ENCODE data around the gene TCEAL1. TPM values are rescaled to one million over a fixed set of nuclear protein-coding genes. Genes with fewer than 3 reads are reported as not detected.

The TCEAL1 gene
- polyA plus RNA-seq, 1 of the 3 experiments (the other 2 are of a cell fraction), result 22.1 TPM

GRCh38 chrX:103656617-103657016, 27.8 kb downstream of the TCEAL1 start:
- Histone ChIP-seq H3K27ac (ENCODE audit: low read depth in 2 of 2, low read length in 1 of 2) (peak overlapping the region in 1 of 2 experiments; percentile 86; a peak in 2 of 4 replicates), H3K4me3 (ENCODE audit: low read depth in 2 of 2, low read length in 1 of 2) (no peak overlapping the region), H3F3A (replicated peaks; ENCODE audit: insufficient read depth) (peaks cover 12% of the 10 kb centered on the region), H3K36me3 (replicated peaks in 1 of 2; ENCODE audit: control insufficient read depth in 1 of 2, insufficient read depth in 2 of 2, low read length in 1 of 2) (no peaks in the 10 kb centered on the region), H3K4me1 (ENCODE audit: control insufficient read depth in 1 of 2, insufficient read depth in 2 of 2, low read depth in 1 of 2, low read length in 1 of 2) (no peaks in the 10 kb centered on the region), H3K9ac (0 out of 2 replicates have a peak overlapping the region, but pooled peaks have one; percentile 29), H2AFZ (ENCODE audit: low read depth) (0 out of 2 replicates have a peak overlapping the region, but pooled peaks have one; percentile 0), H3K79me2 (ENCODE audit: insufficient read depth) (no peaks in the 10 kb centered on the region), H3K9me3 (no peaks in the 10 kb centered on the region), H3K9me2 (no peaks in the 10 kb centered on the region), H3K4me2 (no peak overlapping the region), H4K20me1 (ENCODE audit: insufficient read depth) (no peaks in the 10 kb centered on the region), H3K27me3 (ENCODE audit: insufficient read depth) (peaks cover 4% of the 10 kb centered on the region; the same call in 1 of the 2 replicates)
- WGBS (ENCODE audit: low lambda C conversion rate), result 0% methylated on average over 3 of the region's 3 CpGs
- no peak for DNase-seq
- POLR2A ChIA-PET, result no interaction called here
- CTCF ChIA-PET, result interaction anchor here (1.0 to 1.2 kb wide), 2 partner anchors 26 to 53 kb away, joined by 3 read pairs; no protein-coding TSS in a partner anchor
- TF ChIP-seq YY1 (IDR thresholded peaks at IDR 0.05; ENCODE audit: low read depth) (no peak), TAF1 (IDR thresholded peaks at IDR 0.05; ENCODE audit: borderline replicate concordance, low read depth, low read length) (no peak), MAX (IDR thresholded peaks at IDR 0.05; ENCODE audit: low read depth) (0 out of 2 replicates have a peak, but pooled peaks have one; percentile 29), EP300 (IDR thresholded peaks at IDR 0.05; ENCODE audit: borderline replicate concordance in 1 of 2, low read depth in 1 of 2, low read length in 1 of 2) (peak in 1 of 2 experiments; percentile 68; a peak in 1 of 4 replicates), MXI1 (IDR thresholded peaks at IDR 0.05; ENCODE audit: low read depth, low read length) (no peak), NFIC (IDR thresholded peaks at IDR 0.05; ENCODE audit: borderline replicate concordance) (peak; percentile 28; the same call in 1 of the 2 replicates), RXRA (IDR thresholded peaks at IDR 0.05; ENCODE audit: borderline replicate concordance, low read depth) (peak; percentile 77; the same call in 1 of the 2 replicates), USF2 (IDR thresholded peaks at IDR 0.05; ENCODE audit: borderline replicate concordance, low read depth, low read length) (no peak), MEF2A (IDR thresholded peaks at IDR 0.05; ENCODE audit: borderline replicate concordance, low read depth) (no peak), NRF1 (IDR thresholded peaks at IDR 0.05; ENCODE audit: low read depth, low read length) (no peak), ZBTB33 (IDR thresholded peaks at IDR 0.05; ENCODE audit: borderline replicate concordance, low read depth) (0 out of 2 replicates have a peak, but pooled peaks have one; percentile 60), POLR2AphosphoS5 (IDR thresholded peaks at IDR 0.05; ENCODE audit: low read depth, low read length) (peak; percentile 23; the same call in 1 of the 2 replicates), JUND (IDR thresholded peaks at IDR 0.05) (peak; percentile 89), GABPA (IDR thresholded peaks at IDR 0.05; ENCODE audit: low read depth) (no peak), TCF12 (IDR thresholded peaks at IDR 0.05) (peak; percentile 68), FOSL2 (IDR thresholded peaks at IDR 0.05; ENCODE audit: borderline replicate concordance, low read depth) (peak; percentile 95), TEAD4 (IDR thresholded peaks at IDR 0.05; ENCODE audit: borderline replicate concordance, insufficient read depth) (peak; percentile 65; the same call in 1 of the 2 replicates)
- TF ChIP-seq, protein P1, sequence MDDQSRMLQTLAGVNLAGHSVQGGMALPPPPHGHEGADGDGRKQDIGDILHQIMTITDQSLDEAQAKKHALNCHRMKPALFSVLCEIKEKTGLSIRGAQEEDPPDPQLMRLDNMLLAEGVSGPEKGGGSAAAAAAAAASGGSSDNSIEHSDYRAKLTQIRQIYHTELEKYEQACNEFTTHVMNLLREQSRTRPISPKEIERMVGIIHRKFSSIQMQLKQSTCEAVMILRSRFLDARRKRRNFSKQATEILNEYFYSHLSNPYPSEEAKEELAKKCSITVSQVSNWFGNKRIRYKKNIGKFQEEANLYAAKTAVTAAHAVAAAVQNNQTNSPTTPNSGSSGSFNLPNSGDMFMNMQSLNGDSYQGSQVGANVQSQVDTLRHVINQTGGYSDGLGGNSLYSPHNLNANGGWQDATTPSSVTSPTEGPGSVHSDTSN (IDR thresholded peaks at IDR 0.05), result peak; percentile 40; the same call in 1 of the 2 replicates
